Activated T-cell treated with anti-CD3 and anti-CD28 coated beads, Interleukin-2, amount 50 U/mL, for 48 hours (primary cell): ENCODE data around the gene TSPAN4.

Experiments used
- DNase-seq, 2 experiments: peaks; one replicate each; pipeline ENCODE4 v3.0.0-alpha.2; 2020

Gene TSPAN4

DNA sequence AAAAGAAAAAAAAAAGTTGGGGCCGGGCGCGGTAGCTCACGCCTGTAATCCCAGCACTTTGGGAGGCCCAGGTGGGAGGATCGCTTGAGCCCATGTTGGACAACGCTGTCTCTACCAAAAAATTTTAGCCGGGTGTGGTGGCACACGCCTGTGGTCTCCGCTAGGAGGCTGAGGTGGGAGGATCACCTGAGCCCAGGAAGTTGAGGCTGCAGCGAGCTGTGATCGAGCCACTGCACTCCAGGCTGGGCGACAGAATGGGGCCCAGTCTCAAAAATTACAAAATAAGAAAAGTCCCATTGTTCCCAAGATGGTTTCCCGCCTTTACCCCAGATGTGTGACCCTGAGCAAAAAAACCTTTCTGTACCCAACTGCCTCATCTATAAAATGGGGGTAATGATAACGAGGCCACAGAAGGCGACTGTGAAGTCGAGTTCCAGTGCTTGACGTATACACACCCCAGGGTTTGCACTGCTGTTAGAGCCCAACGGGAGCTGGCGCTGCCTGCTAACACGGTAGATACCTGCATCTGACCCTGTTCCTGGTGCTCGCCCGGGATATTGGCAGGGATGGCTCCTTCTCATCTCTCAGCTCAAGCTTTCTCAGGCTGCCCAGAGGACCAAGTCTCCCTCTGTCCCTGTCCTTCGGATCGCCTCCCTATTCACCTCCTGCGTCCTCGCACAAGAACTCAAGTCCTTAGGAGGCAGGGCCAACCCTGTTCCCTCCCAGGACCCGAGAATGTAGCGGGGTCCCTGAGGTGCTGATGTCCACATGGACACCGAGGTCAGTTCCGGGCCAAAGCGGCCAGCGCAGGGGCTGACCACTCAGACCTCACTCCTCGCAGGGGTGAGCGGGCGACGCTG, 34.0 kb upstream of the TSPAN4 start:
- peak in 1 of 2 experiments; percentile 66 for DNase-seq

GRCh38 chr11:809287-810039, 33.2 kb upstream of the TSPAN4 start, which contains the start of gene RPLP2:
Gene RPLP2, plus strand, starts transcription at chr11:809967. Its CDS starts 268 bp downstream, at chr11:810235.
- DNase-seq = peak; percentile 99

DNA sequence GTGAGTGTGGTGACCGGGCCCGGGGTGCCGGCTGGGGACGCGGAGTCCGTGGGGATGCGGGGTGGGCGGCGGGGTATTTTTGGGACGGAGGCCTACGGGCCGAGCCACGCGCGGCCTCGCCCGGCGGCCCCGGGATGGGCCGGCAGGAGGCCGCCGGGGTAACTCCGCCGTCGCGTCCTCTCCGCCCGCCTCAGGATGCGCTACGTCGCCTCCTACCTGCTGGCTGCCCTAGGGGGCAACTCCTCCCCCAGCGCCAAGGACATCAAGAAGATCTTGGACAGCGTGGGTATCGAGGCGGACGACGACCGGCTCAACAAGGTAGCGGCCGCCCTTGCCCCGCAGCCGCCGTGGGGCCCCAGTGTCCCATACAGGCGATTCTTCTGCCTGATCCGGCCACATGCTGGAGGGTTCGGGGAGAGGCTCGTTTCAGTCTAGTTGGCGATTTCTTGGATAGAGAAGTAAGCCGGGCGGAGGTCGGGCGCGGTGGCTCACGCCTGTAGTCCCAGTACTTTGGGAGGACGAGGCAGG, 32.5 kb upstream of the TSPAN4 start:
- DNase-seq = peak in 1 of 2 experiments; percentile 44

DNA sequence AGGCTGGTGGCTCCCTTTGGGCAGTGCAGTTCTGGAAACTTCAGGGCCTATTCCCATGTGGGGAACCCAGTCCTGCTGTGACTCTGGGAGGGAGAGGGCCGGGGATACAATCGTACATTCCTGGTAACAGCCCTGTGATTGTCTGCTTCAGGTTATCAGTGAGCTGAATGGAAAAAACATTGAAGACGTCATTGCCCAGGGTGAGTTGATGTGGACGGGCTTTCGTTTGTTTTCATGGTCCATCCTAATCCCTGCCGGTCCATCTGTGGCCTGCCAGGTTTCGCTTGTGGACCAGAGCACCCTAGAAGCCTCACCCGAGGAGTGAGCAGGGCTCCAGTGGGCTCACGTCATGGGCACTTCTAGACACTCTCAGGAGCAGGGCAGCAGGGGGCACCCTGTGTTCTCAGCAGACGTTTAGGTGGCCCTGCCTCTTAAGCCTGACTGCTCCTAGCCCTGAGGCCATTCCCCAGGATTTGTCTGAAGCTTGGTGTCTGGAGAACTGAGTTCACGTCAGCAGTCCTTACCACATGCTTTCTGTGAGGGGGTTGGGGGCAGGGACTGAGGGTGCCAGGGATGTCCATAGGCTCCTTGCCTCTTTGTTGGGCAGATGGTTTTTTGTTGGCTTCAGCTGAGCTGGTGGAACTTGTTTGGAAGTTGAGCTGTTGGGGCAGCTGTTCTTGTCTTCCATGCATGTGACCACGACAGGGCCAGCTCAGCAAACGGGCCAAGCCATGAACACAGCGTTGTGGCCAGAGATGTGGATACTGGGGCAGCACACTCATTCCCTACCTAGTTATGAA, 31.0 kb upstream of the TSPAN4 start:
- no peak for DNase-seq

DNA sequence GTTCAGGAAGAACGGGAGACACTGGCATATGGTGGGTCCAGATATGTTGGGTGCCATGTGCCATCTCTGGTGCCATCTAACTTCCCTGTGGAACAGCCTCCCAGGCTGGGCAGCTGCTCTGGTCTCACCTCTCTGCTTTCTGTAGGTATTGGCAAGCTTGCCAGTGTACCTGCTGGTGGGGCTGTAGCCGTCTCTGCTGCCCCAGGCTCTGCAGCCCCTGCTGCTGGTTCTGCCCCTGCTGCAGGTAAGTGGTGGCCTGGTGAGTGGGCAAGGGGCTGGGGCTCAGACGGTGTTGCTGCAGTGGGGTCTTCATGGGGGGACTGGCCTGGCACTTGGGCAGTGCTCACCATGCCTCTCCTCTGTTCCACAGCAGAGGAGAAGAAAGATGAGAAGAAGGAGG, 30.3 kb upstream of the TSPAN4 start:
- DNase-seq = no peak

DNA sequence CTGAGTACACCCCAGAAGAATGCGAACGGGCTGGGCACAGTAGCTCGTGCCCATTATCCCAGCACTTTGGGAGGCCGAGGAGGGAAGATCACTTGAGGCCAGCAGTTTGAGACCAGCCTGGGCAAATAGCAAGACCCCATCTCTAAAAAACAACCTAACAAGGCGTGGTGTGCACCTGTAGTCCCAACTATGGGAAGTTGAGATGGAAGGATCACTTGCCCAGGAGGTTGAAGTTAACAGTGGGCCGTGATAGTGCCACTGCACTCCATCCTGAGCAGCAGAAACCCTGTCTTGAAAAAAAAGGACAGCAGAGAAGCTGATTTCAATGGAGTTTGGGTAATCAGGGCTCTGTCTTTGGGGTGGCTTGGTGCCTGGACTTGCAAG, 29.6 kb upstream of the TSPAN4 start:
- DNase-seq = no peak

DNA sequence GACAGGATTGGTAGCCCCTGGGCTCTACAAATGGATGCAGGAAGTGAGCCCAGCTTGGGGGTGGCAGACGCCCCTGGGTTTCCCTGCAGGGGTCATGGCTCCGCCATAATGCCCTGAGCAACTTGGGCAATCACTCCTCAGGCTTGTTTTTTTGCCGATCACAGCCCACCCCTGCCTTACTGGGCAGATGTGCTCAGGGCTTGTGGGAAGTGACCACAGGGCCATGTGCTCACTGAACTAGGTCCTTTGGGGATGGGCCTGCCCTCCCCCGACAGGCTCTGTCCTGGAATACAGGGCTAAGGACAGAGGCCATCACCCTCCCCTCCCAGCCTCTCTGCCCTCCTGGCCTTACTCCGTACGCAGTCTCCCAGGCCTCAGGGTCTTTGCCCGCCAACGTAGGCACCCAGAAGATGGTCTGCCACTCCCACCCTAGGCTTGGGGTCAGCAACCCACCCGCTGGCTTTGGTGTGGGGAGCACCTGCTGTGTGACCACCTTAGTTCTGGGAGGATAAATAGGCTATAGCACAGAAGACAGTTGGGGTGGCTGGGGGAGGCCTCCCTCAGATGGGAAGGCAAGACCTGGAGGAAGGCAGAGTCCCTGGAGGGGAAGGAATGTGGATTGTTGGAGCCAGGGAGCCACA, 29.1 kb upstream of the TSPAN4 start:
- peak in 1 of 2 experiments; percentile 56 for DNase-seq

- DNase-seq = no peak
These were observed 26.8 kb upstream of the TSPAN4 start for GRCh38 chr11:815675-816432.

GRCh38 chr11:816433-816779, 26.2 kb upstream of the TSPAN4 start:
- DNase-seq = no peak

- DNase-seq = no peak
These were observed 24.1 kb upstream of the TSPAN4 start, which contains the start of gene PNPLA2 for GRCh38 chr11:818396-819128. Gene PNPLA2, plus strand, starts transcription at chr11:818914. Its CDS starts 805 bp downstream, at chr11:819719.

- peak; percentile 92 to 93 for DNase-seq
These were observed 23.3 kb upstream of the TSPAN4 start for GRCh38 chr11:819129-819931.

DNA sequence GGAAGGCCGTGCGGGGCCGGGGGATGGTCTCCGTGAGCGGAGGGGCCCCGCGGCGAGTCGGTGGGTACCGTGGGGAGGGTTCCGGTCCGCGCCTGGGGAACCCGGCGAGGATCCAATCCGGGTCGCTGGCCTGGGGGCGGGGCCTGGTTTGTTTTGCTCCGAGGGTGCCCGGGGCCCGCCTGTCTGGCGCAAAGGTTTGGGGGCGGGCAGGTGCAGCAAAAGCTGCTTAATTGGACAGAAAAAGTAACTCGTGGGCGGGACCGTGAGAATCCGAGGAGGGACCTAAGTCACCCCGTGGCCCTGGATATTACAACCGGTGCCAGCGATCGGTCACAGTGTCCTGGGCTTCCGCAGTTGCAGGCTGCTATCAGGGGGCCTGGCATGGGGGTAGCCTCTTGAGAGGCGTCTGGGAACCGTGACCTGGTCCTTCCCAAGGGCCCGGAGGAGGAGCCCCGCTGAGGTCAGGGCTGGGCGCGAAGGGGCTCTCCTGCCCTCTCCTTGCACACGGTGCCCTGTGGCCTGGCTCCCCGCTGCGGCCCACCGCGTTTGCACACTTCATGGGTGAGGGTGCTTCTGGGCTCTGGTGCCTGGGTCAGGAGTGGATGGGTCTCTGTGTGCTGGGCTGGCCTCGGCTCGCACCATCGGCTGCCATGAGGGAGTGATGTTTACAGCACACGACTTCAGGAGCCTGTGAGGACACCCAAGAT, 22.6 kb upstream of the TSPAN4 start:
- peak; percentile 91 to 93 for DNase-seq

DNA sequence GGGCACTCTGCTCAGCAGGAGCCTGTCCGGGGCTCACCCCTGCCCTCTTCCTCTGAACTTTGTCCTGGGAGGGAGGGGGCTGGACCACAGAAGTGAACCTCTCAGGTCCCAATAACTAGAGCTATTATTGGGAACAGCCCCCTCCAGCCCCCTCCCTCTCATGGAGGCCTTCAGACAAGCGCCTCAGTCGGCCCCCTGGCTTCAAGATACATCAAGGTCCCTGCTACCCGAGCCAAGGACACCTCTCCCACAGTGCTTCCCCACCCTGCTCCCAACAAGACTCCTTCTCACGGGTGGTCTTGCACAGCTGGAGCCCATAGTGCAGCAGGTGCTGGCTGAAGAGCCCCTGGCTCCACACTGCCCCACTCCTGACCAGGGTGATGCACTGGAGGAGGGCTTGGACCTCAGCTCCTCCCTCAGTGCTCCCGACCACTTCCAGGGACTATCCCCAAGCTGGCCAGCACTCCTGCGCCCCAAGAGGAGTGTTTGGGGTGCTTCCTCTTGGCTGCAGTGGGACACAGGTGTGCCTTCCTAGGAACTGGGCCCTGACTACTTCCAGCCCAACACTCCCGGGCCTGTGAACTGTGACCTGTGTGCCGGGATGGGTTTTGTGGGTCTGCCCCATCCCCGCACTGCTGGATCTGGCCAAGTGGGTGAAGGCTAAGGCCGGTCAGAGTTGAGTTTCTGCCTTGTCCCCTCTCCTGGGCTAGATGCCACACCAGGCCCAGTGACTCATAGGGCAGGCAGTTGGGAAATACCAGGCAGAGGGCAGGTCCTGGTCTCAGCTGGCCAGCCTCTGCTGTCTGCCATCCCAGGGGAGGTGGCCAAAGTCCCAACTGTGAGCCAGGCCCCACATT, 21.8 kb upstream of the TSPAN4 start:
- no peak for DNase-seq

GRCh38 chr11:821512-822371, 20.9 kb upstream of the TSPAN4 start:
- DNase-seq = no peak

DNA sequence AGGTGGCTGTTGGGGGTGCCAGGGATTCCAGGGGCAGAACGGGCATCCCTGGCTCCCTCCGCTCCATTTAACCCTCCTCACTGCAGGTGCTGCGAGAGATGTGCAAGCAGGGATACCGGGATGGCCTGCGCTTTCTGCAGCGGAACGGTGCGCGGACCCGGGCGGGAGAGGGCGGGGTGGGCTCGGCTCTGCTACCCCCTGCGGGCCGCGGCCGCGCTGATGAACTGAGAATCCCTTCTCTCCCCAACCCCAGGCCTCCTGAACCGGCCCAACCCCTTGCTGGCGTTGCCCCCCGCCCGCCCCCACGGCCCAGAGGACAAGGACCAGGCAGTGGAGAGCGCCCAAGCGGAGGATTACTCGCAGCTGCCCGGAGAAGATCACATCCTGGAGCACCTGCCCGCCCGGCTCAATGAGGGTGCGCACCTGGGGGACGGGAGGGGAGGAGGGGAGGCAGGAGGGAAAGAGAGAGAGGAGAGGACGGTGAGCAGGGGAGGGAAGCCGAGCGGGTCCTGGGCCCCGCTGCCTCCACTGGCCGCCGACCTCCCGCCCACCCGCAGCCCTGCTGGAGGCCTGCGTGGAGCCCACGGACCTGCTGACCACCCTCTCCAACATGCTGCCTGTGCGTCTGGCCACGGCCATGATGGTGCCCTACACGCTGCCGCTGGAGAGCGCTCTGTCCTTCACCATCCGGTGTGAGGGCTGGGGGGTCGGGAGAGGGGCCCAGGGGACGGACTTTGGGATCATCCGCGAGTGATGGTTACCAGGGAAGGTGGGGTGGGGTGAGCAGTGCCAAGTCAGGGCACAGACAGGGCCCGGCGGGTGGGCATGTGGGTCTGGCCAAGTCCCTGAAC, 19.0 kb upstream of the TSPAN4 start:
- DNase-seq = no peak

DNA sequence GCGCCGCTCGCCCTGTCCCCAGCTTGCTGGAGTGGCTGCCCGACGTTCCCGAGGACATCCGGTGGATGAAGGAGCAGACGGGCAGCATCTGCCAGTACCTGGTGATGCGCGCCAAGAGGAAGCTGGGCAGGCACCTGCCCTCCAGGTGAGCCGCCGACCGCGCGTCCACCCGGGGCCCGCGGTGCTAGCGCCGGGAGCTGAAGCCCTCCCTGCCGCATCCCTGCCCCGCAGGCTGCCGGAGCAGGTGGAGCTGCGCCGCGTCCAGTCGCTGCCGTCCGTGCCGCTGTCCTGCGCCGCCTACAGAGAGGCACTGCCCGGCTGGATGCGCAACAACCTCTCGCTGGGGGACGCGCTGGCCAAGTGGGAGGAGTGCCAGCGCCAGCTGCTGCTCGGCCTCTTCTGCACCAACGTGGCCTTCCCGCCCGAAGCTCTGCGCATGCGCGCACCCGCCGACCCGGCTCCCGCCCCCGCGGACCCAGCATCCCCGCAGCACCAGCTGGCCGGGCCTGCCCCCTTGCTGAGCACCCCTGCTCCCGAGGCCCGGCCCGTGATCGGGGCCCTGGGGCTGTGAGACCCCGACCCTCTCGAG, 18.3 kb upstream of the TSPAN4 start:
- no peak for DNase-seq
